ENCODE results near the gene KIAA1143.

KIAA1143 gene

GRCh38 chr3:44761424-44762169 lies at the start of gene KIAA1143, which contains the start of gene KIF15:
Gene KIAA1143 (minus strand): TSS chr3:44761619. CDS start chr3:44761602, 17 bp downstream.
Gene KIF15 (plus strand): TSS chr3:44761794. CDS start chr3:44761866, 72 bp downstream.
- H3K27ac ChIP-seq (ENCODE audit: low read length) = peak within 1 kb of the TSS; percentile 56
- H3K4me2 ChIP-seq (ENCODE audit: low read length) = peak within 1 kb of the TSS; percentile 87
- peaks cover 93% of the 10 kb centered on the region for H3K79me2 ChIP-seq (ENCODE audit: low read length)
- H3K4me1 ChIP-seq (ENCODE audit: low read length) = peaks cover 6% of the 10 kb centered on the region
- H3K36me3 ChIP-seq (replicated peaks; ENCODE audit: low read depth, low read length) = peaks cover 55% of the 10 kb centered on the region
- peak within 1 kb of the TSS; percentile 79 for H3K4me3 ChIP-seq (ENCODE audit: low read length)
- H3K9ac ChIP-seq (ENCODE audit: low read length) = peak within 1 kb of the TSS; percentile 75
- H3K9me3 ChIP-seq (ENCODE audit: insufficient read depth, low read length) = peaks cover 31% of the 10 kb centered on the region
- H3K27me3 ChIP-seq (ENCODE audit: low read depth, low read length) = no peaks in the 10 kb centered on the region
- TF ChIP-seq CTCF (IDR thresholded peaks at IDR 0.05; ENCODE audit: low read depth, low read length) (peak; percentile 39), EZH2phosphoT487 (IDR thresholded peaks at IDR 0.05; ENCODE audit: low read depth) (no peak)
- H4K20me1 ChIP-seq (ENCODE audit: insufficient read depth, low read length) = no peaks in the 10 kb centered on the region
- H2AFZ ChIP-seq (ENCODE audit: low read depth, low read length) = peak within 1 kb of the TSS; percentile 94

GRCh38 chr3:44805960-44806359 lies 44.5 kb upstream of the KIAA1143 start:
- no peaks in the 10 kb centered on the region for H3K79me2 ChIP-seq (ENCODE audit: low read length)
- no peaks in the 10 kb centered on the region for H3K9me3 ChIP-seq (ENCODE audit: insufficient read depth, low read length)
- H3K4me2 ChIP-seq (ENCODE audit: low read length) = no peak overlapping the region
- no peaks in the 10 kb centered on the region for H3K4me1 ChIP-seq (ENCODE audit: low read length)
- no peak for TF ChIP-seq EZH2phosphoT487 (IDR thresholded peaks at IDR 0.05; ENCODE audit: low read depth)
- no peak for TF ChIP-seq CTCF (IDR thresholded peaks at IDR 0.05; ENCODE audit: low read depth, low read length)
- no peaks in the 10 kb centered on the region for H4K20me1 ChIP-seq (ENCODE audit: insufficient read depth, low read length)
- H3K27me3 ChIP-seq (ENCODE audit: low read depth, low read length) = no peaks in the 10 kb centered on the region
- no peak overlapping the region for H2AFZ ChIP-seq (ENCODE audit: low read depth, low read length)
- H3K27ac ChIP-seq (ENCODE audit: low read length) = no peak overlapping the region
- H3K36me3 ChIP-seq (replicated peaks; ENCODE audit: low read depth, low read length) = peaks cover 42% of the 10 kb centered on the region
- no peak overlapping the region for H3K4me3 ChIP-seq (ENCODE audit: low read length)
- no peak overlapping the region for H3K9ac ChIP-seq (ENCODE audit: low read length)

- Histone ChIP-seq H3K36me3 (replicated peaks; ENCODE audit: low read depth, low read length) (peaks cover 47% of the 10 kb centered on the region), H3K4me2 (ENCODE audit: low read length) (no peak overlapping the region), H3K9me3 (ENCODE audit: insufficient read depth, low read length) (no peaks in the 10 kb centered on the region), H4K20me1 (ENCODE audit: insufficient read depth, low read length) (no peaks in the 10 kb centered on the region), H2AFZ (ENCODE audit: low read depth, low read length) (no peak overlapping the region), H3K27ac (ENCODE audit: low read length) (no peak overlapping the region), H3K27me3 (ENCODE audit: low read depth, low read length) (no peaks in the 10 kb centered on the region), H3K79me2 (ENCODE audit: low read length) (no peaks in the 10 kb centered on the region), H3K9ac (ENCODE audit: low read length) (no peak overlapping the region), H3K4me1 (ENCODE audit: low read length) (no peaks in the 10 kb centered on the region), H3K4me3 (ENCODE audit: low read length) (no peak overlapping the region)
- no peak for TF ChIP-seq CTCF (IDR thresholded peaks at IDR 0.05; ENCODE audit: low read depth, low read length)
- TF ChIP-seq EZH2phosphoT487 (IDR thresholded peaks at IDR 0.05; ENCODE audit: low read depth) = no peak
These were observed 41.9 kb upstream of the KIAA1143 start for GRCh38 chr3:44803298-44803697.

- H3K4me3 ChIP-seq (ENCODE audit: low read length) = no peak overlapping the region
- peaks cover 49% of the 10 kb centered on the region for H3K36me3 ChIP-seq (replicated peaks; ENCODE audit: low read depth, low read length)
- H3K79me2 ChIP-seq (ENCODE audit: low read length) = no peaks in the 10 kb centered on the region
These were observed 40.6 kb upstream of the KIAA1143 start for GRCh38 chr3:44802011-44802410.

More at GRCh38 chr3:44802011-44802410, 40.6 kb upstream of the KIAA1143 start:
- no peaks in the 10 kb centered on the region for H3K4me1 ChIP-seq (ENCODE audit: low read length)
- H3K4me2 ChIP-seq (ENCODE audit: low read length) = no peak overlapping the region
- no peaks in the 10 kb centered on the region for H3K27me3 ChIP-seq (ENCODE audit: low read depth, low read length)
- no peak overlapping the region for H2AFZ ChIP-seq (ENCODE audit: low read depth, low read length)
- H3K27ac ChIP-seq (ENCODE audit: low read length) = no peak overlapping the region
- H3K9me3 ChIP-seq (ENCODE audit: insufficient read depth, low read length) = no peaks in the 10 kb centered on the region
- H4K20me1 ChIP-seq (ENCODE audit: insufficient read depth, low read length) = no peaks in the 10 kb centered on the region
- H3K9ac ChIP-seq (ENCODE audit: low read length) = no peak overlapping the region
- TF ChIP-seq EZH2phosphoT487 (IDR thresholded peaks at IDR 0.05; ENCODE audit: low read depth) = no peak
- no peak for TF ChIP-seq CTCF (IDR thresholded peaks at IDR 0.05; ENCODE audit: low read depth, low read length)
